Mesodermal cell (in vitro differentiated cells): ENCODE results near the gene GID4.

ENCODE experiments used
- H3K27ac ChIP-seq: 2 replicates; pipeline ENCODE4 v1.7.0; 2013; ENCODE audit warnings: mild to moderate bottlenecking, low read depth, low read length, moderate library complexity; ENCODE audit not compliant: severe bottlenecking
- H3K36me3 ChIP-seq: 2 replicates; pipeline ENCODE4 v1.7.1; 2013; ENCODE audit warnings: mild to moderate bottlenecking, low read length, moderate library complexity; ENCODE audit not compliant: control insufficient read depth, insufficient read depth
- H3K4me1 ChIP-seq: one replicate; pipeline ENCODE4 v1.7.1; 2013; ENCODE audit warnings: mild to moderate bottlenecking, low read length; ENCODE audit not compliant: insufficient read depth, control insufficient read depth, poor library complexity, severe bottlenecking
- H3K4me3 ChIP-seq: 2 replicates; pipeline ENCODE4 v1.7.0; 2013; ENCODE audit warnings: low read length, control low read depth, mild to moderate bottlenecking; ENCODE audit not compliant: insufficient read depth, poor library complexity, severe bottlenecking; ENCODE audit errors: extremely low read depth
- H3K9me3 ChIP-seq: 2 replicates; pipeline ENCODE4 v1.7.1; 2013; ENCODE audit warnings: mild to moderate bottlenecking, low read length, moderate library complexity; ENCODE audit not compliant: control insufficient read depth
- WGBS, 2 experiments: methylation state at CpG; one replicate each; pipeline ENCODE4 v1.1.5; 2013; ENCODE audit warnings: missing lambda C conversion rate in 2 of 2; ENCODE audit not compliant: insufficient coverage in 2 of 2; 5-methylcytosine and 5-hydroxymethylcytosine counted together

The GID4 gene

GRCh38 chr17:18100616-18101015, 61.4 kb downstream of the GID4 start:
- WGBS, 2 experiments, result 96% methylated on average over 10 of the region's 10 CpGs
- no peaks in the 10 kb centered on the region for H3K4me1 ChIP-seq
- H3K4me3 ChIP-seq, result no peak overlapping the region
- no peak overlapping the region for H3K27ac ChIP-seq
- no peaks in the 10 kb centered on the region for H3K9me3 ChIP-seq
- peaks cover 66% of the 10 kb centered on the region for H3K36me3 ChIP-seq

DNA sequence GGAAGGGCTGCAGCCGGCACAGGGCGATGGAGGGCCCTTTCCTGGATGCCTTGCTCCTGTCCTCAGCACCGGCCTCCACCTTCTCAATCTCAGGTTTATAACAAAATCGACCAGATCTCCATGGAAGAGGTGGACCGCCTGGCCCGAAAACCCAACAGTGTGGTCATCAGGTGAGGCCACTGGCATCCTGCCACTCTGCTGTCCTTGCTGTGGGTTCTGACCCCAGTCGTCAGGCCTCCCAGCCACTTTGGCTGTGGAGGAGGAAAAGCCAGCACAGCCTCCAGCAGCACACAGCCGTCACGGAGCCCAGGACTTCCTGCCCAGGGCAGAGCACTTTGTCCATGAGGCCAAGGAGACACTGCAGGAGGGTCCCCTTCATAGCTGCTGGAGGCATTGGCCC, 62.6 kb downstream of the GID4 start:
- WGBS, 2 experiments, result 93 to 94% methylated on average over 7 to 8 of the region's 9 CpGs
- Histone ChIP-seq H3K4me3 (no peak overlapping the region), H3K27ac (no peak overlapping the region), H3K4me1 (no peaks in the 10 kb centered on the region), H3K9me3 (no peaks in the 10 kb centered on the region), H3K36me3 (peaks cover 64% of the 10 kb centered on the region)

DNA sequence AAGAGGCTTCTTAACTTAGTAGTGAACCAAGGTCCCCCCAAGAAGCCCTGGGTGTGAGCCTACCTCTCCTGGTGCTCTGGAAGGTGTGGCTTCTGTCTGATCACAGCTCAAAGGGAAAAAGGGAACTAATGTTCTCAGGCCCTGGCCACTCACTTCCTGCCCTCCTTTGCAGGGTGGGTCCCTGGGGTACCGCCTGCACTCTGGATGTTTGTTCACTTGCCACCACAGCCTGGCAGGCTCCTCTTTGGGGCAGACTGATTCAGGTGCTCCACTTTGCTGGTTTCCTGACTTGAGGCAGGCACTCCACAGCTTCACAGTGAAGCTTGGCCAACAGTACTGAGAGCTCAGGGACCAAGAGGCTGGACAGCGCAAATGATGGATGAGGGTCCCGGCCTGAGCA, 63.4 kb downstream of the GID4 start:
- Histone ChIP-seq H3K27ac (no peak overlapping the region), H3K36me3 (peaks cover 60% of the 10 kb centered on the region), H3K9me3 (no peaks in the 10 kb centered on the region), H3K4me3 (no peak overlapping the region), H3K4me1 (no peaks in the 10 kb centered on the region)
- WGBS, 2 experiments, result 90 to 98% methylated on average over 2 to 3 of the region's 3 CpGs

- H3K27ac ChIP-seq, result no peak overlapping the region
- peaks cover 37% of the 10 kb centered on the region for H3K36me3 ChIP-seq
- no peak overlapping the region for H3K4me3 ChIP-seq
- H3K4me1 ChIP-seq, result no peaks in the 10 kb centered on the region
- no peaks in the 10 kb centered on the region for H3K9me3 ChIP-seq
- WGBS, 2 experiments, result 93 to 96% methylated on average over 2 to 3 of the region's 3 CpGs
These were observed 65.8 kb downstream of the GID4 start for GRCh38 chr17:18105027-18105426.

GRCh38 chr17:18105595-18105994, 66.4 kb downstream of the GID4 start:
- Histone ChIP-seq H3K36me3 (peaks cover 32% of the 10 kb centered on the region), H3K27ac (no peak overlapping the region)

DNA sequence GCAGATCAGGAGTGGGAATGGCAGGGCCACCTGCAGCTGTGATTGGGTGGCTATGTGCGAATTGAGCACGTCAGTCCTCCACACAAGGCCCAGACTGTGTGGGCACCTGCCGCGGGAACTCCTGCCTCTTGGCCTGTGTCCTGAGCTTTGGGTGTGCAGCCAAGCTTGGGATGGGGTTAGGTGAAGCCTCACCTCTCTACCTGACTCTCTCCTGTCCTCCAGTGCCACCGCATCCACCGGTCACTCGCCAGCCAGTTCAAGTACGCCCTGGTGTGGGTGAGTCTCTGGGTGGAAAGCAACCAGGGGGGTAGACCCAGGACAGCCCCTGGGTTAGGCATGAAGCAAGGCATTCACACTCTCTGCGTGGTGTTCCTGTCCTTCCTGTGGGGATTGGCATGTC, 67.0 kb downstream of the GID4 start:
- Histone ChIP-seq H3K4me3 (no peak overlapping the region), H3K27ac (no peak overlapping the region), H3K9me3 (no peaks in the 10 kb centered on the region), H3K36me3 (peaks cover 26% of the 10 kb centered on the region), H3K4me1 (no peaks in the 10 kb centered on the region)
- 88 to 98% methylated on average over 4 to 9 of the region's 9 CpGs for WGBS, 2 experiments

More at GRCh38 chr17:18105595-18105994, 66.4 kb downstream of the GID4 start:
- no peak overlapping the region for H3K4me3 ChIP-seq
- H3K4me1 ChIP-seq, result no peaks in the 10 kb centered on the region
- H3K9me3 ChIP-seq, result no peaks in the 10 kb centered on the region
- 79 to 92% methylated on average over 6 of the region's 6 CpGs for WGBS, 2 experiments

GRCh38 chr17:18107061-18107790, 68.0 kb downstream of the GID4 start:
- Histone ChIP-seq H3K9me3 (no peaks in the 10 kb centered on the region), H3K27ac (no peak overlapping the region), H3K4me3 (no peak overlapping the region), H3K4me1 (no peaks in the 10 kb centered on the region), H3K36me3 (peaks cover 18% of the 10 kb centered on the region)
- 90 to 91% methylated on average over 5 to 7 of the region's 14 CpGs for WGBS, 2 experiments

GRCh38 chr17:18107971-18108370, 68.8 kb downstream of the GID4 start:
- H3K9me3 ChIP-seq, result no peaks in the 10 kb centered on the region
- WGBS, 2 experiments, result 91 to 93% methylated on average over 5 to 6 of the region's 6 CpGs
- peaks cover 18% of the 10 kb centered on the region for H3K36me3 ChIP-seq
- H3K4me3 ChIP-seq, result no peak overlapping the region
- H3K4me1 ChIP-seq, result no peaks in the 10 kb centered on the region
- no peak overlapping the region for H3K27ac ChIP-seq

- Histone ChIP-seq H3K4me3 (no peak within 1 kb of the TSS), H3K9me3 (no peaks in the 10 kb centered on the region), H3K4me1 (no peaks in the 10 kb centered on the region), H3K36me3 (peaks cover 16% of the 10 kb centered on the region), H3K27ac (no peak within 1 kb of the TSS)
- 91 to 95% methylated on average over 14 of the region's 17 CpGs for WGBS, 2 experiments
These were observed 69.4 kb downstream of the GID4 start, which contains the start of gene MYO15A for GRCh38 chr17:18108401-18109312. Gene MYO15A (plus strand): TSS chr17:18108756. CDS start chr17:18118801, 10,045 bp downstream.

- peaks cover 12% of the 10 kb centered on the region for H3K36me3 ChIP-seq
- H3K27ac ChIP-seq, result no peak overlapping the region
- 79 to 82% methylated on average over 8 of the region's 10 CpGs for WGBS, 2 experiments
- H3K4me3 ChIP-seq, result no peak overlapping the region
- H3K9me3 ChIP-seq, result no peaks in the 10 kb centered on the region
- H3K4me1 ChIP-seq, result peaks cover 4% of the 10 kb centered on the region
These were observed 70.8 kb downstream of the GID4 start for GRCh38 chr17:18109935-18110485.
